NCI-H774 (cell line): Measurements from ENCODE around the gene TEX13C.
"Not testable (repeated sequence)": the region's sequence is repeated elsewhere in the genome, so short reads cannot be mapped to it uniquely, and the experiment has no call there.

Experiments used
- DNase-seq: peaks from one replicate; lab custom pipeline; 2025; lab: John Stamatoyannopoulos, UW

TEX13C gene

DNA sequence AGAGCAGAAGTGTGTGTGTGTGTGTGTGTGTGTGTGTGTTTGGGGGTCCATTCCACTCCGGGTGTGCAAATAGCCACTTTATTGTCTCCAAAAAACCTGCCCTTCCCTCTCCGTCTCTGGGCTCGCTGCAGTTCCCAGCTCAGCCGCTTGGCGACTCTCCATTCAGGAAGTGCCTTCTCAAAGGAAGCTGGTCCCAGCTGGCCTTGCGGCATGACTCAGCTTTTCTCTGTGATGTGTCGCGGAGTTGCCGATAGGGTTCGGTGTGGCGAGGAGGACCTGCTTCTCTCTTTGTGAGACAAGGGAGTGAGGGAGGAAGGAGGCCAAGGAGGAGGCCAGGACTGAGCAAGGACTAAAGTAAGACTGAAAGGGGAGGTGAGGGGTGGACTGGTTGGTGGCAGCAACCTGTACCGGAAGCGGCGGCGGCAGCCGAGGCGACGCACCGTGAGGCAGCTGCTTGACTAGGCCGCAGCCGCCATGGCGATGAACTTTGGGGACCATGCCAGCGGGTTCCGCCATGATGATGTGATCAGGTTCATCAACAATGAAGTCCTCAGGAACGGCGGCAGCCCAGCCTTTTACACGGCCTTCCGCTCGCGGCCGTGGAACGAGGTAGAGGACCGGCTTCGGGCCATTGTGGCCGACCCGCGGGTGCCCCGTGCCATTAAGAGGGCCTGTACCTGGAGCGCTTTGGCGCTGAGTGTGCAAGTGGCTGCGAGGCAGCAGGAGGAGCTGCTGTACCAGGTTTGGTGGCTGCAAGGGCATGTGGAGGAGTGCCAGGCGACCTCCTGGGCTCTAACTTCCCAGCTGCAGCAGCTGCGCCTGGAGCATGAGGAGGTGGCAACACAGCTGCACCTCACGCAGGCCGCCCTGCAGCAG is at the start of gene TEX13C:
Gene TEX13C, plus strand, starts transcription at position 226 of the 876 bp plus-strand sequence. Its CDS starts 249 bp downstream, at position 475.
- no peak for DNase-seq

DNA sequence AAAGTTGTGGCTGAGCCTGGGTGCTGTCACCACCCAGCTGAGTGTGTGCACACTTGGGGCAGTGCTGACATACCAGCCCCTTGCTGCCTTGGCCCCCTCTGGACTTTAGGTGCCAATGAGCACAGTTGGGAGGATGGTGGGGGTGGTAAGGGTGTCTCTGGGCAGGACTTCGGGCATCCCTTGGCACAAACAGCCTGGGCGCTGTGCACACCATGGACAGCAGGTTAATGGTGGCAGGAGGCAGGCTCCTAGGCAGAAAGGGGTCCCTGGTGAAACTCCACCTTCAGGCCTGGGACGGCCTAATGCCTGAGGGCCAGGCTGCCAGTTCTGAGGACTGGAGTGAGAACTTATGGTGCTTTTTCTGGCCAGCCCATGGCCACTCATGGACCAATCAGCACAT is 32.4 kb upstream of the TEX13C start:
- DNase-seq, result no peak

DNA sequence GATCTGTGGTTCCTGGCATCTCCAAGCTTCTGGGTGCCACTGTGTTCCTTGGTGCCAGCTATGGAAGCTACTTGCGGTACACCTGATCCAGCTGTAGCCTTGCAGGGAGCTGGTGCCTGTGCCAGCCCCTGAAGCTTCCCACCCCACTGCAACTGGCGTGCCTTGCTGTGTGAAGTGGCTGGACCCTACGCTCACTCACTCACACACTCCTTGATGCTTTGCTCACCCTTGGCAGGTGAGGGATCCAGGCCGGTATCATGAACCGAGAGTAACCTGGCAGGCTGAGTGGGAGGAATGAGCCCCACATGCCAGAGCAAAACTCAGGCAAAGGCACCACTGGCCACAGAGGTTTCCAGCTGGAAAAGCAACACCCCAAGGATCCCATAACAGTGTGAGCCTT is 31.3 kb upstream of the TEX13C start:
- no peak for DNase-seq

- DNase-seq, result no peak
Measured at GRCh38 chrX:125289209-125289608, 30.5 kb upstream of the TEX13C start.

DNA sequence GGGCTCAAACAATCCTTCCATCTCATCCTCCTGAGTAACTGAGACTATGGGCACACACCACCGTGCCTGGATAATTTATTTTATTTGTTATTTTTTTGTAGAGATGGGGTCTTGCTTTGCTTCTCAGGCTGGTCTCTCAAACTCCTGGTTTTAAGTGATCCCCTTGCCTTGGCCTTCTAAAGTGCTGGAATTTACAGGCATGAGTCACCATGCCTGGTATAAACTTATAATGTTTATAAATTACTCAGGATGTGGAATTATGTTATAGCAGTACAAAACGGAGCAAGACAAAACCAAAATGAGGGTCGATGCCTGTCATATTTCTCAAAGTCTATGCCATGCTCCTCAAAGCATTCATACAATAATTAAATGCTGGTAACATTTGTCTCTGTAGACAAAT is 29.8 kb upstream of the TEX13C start:
- no peak for DNase-seq

- peak; percentile 19 for DNase-seq
Measured at GRCh38 chrX:125291124-125291523, 28.5 kb upstream of the TEX13C start.

DNA sequence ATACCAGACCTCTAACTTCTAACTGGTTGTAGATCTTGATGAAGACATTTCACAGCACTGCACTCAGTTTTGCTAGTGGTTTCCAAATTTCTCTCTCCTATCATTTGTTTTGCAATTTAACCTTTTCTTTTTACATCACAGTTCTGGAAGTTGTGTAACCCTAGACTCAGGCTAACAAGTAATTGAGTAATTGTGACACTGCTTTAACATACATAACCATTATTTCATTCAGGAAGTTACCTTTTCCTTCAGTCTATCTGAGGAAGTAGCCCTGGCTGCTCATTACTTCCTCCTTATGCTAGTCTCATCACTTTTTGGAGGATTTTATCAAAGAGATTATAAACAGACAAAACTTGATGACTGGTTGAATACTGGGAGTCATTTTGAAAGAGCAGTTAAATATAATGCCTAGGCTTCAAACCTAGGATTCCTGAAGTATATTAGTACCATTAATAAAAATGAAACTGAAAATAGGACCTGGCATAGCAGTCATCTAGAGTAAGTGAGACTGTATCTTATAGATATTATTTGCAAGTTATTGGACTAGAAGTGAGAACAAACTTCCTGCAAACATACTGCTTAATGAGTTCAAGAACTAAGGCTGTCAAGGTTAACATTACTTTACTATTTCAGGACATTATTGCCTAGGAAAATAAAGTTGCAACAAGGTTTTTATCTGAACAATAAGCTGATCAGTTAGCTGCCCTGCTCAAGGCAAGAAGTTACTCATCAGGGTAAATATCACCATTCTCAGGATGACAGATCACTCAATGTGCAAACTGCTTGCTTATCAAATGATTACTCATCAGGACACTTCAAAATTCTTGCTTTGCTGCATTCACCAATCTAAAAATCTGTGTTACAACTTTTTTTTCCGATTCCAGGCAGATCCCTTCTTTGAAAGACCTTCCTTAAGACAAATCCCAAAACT is 25.6 kb upstream of the TEX13C start:
- no peak for DNase-seq

GRCh38 chrX:125295337-125295736 is 24.3 kb upstream of the TEX13C start:
- no peak for DNase-seq

DNA sequence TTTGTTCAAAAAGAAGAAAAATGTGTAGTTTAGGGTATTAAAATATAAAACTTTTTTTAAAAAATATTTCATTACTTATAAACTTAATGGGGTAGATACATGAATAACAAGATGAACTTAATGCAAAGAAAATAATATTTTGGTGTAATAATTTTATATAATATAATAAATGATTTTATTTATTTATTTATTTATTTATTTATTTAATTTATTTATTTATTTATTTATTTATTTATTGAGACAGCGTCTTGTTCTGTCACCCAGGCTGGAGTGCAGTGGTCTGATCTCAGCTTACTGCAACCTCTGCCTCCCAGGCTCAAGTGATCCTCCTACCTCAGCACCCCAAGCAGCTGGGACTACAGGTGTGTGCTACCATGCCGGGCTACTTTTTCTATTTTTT is 20.8 kb upstream of the TEX13C start:
- no peak for DNase-seq

DNA sequence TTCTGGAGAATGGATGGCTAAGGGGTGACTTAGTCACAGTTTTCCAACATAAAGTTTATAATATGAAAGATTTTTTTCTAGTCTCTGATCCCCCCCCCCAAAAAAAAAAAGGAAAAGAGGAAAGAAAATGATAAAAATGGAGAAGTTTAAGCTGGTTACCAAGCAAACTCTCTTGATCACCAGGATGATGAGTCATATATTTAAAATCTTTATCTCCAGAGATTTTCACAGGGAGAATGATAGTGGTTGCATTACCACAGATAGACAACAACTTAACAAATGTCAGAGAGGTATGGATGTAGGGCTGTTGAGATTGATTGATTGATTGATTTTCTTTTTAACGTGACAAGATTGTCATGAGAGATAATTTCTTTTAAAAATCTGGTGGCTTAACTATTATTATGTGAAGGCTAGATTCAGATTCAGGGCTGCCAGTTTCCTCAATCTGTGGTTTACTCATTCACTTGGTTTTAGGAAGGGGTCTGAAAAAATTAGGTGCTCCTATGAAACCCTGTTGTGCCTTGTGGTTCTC is 13.3 kb upstream of the TEX13C start:
- no peak for DNase-seq

- no peak for DNase-seq
Measured at GRCh38 chrX:125308653-125309052, 11.0 kb upstream of the TEX13C start.

DNA sequence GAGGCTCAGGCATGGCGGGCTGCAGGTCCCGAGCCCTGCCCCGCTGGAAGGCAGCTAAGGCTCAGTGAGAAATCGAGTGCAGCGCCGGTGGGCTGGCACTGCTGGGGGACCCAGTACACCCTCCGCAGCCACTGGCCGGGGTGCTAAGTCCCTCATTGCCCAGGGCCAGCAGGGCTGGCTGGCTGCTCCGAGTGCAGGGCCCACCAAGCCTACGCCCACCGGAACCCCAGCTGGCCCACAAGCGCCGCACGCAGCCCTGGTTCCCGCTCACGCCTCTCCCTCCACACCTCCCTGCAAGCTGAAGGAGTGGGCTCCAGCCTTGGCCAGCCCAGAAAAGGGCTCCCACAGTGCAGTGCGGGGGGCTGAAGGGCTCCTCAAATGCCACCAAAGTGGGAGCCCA is 505 bp upstream of the TEX13C start:
- not testable (repeated sequence) for DNase-seq

GRCh38 chrX:125322431-125322830 is 2.8 kb downstream of the TEX13C start:
- no peak for DNase-seq

DNA sequence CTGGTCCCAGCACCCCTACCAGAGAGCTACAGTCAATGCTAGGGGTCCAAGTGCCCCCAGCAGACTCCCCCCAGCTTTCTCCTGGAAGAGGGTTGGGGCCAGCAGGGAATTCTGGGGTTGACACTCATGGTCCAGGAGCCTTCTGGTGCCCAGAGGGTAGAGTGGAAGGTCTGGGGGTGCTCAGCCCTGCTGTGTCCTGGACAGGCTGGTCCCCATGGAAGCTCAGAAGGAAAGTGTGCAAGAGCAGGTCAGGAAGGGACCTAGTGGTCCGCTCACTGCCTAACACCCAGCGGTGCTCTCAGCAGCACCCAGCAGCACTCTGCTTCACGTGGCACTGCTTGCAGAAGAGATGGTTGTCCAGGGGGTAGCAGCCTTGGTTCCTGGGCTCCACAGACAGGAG is 6.9 kb downstream of the TEX13C start:
- DNase-seq, result no peak

GRCh38 chrX:125327891-125328290 is 8.2 kb downstream of the TEX13C start:
- no peak for DNase-seq

- DNase-seq, result no peak
Measured at GRCh38 chrX:125333583-125333982, 13.9 kb downstream of the TEX13C start.

- DNase-seq, result no peak
Measured at GRCh38 chrX:125340490-125340889, 20.8 kb downstream of the TEX13C start.

DNA sequence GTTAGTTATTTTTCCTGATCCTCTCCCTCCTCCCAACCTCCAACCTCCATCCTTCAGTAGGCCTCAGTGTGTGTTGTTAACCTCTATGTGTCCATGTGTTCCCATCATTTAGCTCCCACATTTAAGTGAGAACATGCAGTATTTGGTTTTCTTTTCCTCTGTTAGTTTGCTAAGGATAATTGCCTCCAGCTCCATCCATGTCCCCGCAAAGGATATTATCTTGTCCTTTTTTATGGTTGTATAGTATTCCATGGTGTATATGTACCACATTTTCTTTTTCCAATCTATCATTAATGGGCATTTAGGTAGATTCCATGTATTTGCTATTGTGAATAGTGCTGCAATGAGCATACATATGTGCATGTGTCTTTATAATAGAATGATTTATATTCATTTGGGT is 54.5 kb downstream of the TEX13C start:
- no peak for DNase-seq
